Peyer's patch (tissue), 4 donors: ENCODE data around the gene MACROD2. TPM values are rescaled to one million over a fixed set of nuclear protein-coding genes. Genes with fewer than 3 reads are reported as not detected.

Source experiments
- DNase-seq, 3 donors: peaks; one replicate each; pipeline ENCODE4 v3.0.0-alpha.2; 2017 to 2019
- H3K27ac ChIP-seq, 4 donors: fragments of 200-600 bp; sonication (generic); one replicate each; pipeline ENCODE4 v1.5.1; 2016 to 2019
- H3K27me3 ChIP-seq, 2 donors: fragments of 200-600 bp; sonication (generic); one replicate each; pipeline ENCODE4 v1.5.1; 2019
- H3K36me3 ChIP-seq, 3 donors: fragments of 200-600 bp; sonication (generic); one replicate each; pipeline ENCODE4 v1.5.1; 2016 to 2019
- H3K4me1 ChIP-seq, 4 donors: fragments of 200-600 bp; sonication (generic); one replicate each; pipeline ENCODE4 v1.5.1; 2016 to 2019
- H3K4me3 ChIP-seq, 4 donors: fragments of 200-600 bp; sonication (generic); 1 replicate in 3 of 4; 2 replicates in 1 of 4; pipeline ENCODE4 v1.5.1; 2016 to 2019; ENCODE audit warnings: mild to moderate bottlenecking in 1 of 4
- H3K9me3 ChIP-seq, 4 donors: fragments of 200-600 bp; sonication (generic); one replicate each; pipeline ENCODE4 v1.5.1; 2016 to 2019; ENCODE audit warnings: mild to moderate bottlenecking in 1 of 4
- CTCF ChIP-seq, 6 experiments: fragments of 450-650 bp in 4 of 6; fragments of 200-600 bp in 2 of 6; sonication (generic) in 1 of 6; IDR thresholded peaks; one replicate each; pipeline ENCODE4 v1.5.1; 2017 to 2019; ENCODE audit warnings: antibody characterized with exemption in 6 of 6, mild to moderate bottlenecking in 3 of 6, moderate library complexity in 1 of 6
- POLR2A ChIP-seq, 2 donors: fragments of 450-650 bp; IDR thresholded peaks; one replicate each; pipeline ENCODE4 v1.5.1; 2017; ENCODE audit warnings: antibody characterized with exemption in 2 of 2, mild to moderate bottlenecking in 2 of 2, moderate library complexity in 2 of 2
- total RNA-seq, 4 donors: library from RNA; depleted of rRNA; stranded (reverse); fragments of >200 nt; gene quantifications; one replicate each; pipeline ENCODE4 v1.1.0, GENCODE V29; 2016

The MACROD2 gene
- total RNA-seq, 4 donors from 2014 or later = 2.5 to 10.7 (median 6.5) TPM

- Histone ChIP-seq H3K9me3 (no peaks in the 10 kb centered on the region), H3K36me3 (no peaks in the 10 kb centered on the region), H3K27me3 (no peaks in the 10 kb centered on the region), H3K4me3 (no peak overlapping the region), H3K4me1 (no peaks in the 10 kb centered on the region), H3K27ac (no peak overlapping the region)
- DNase-seq = no peak
- TF ChIP-seq CTCF (IDR thresholded peaks at IDR 0.05) (no peak), POLR2A (IDR thresholded peaks at IDR 0.05) (no peak)
Observed at GRCh38 chr20:15163632-15164031, 1168.3 kb downstream of the MACROD2 start.

- H3K4me3 ChIP-seq = no peak overlapping the region
- no peak for DNase-seq
- H3K4me1 ChIP-seq = no peaks in the 10 kb centered on the region
- H3K27me3 ChIP-seq = no peaks in the 10 kb centered on the region
- TF ChIP-seq POLR2A (IDR thresholded peaks at IDR 0.05) (no peak), CTCF (IDR thresholded peaks at IDR 0.05) (no peak)
- no peak overlapping the region for H3K27ac ChIP-seq
- H3K9me3 ChIP-seq = no peaks in the 10 kb centered on the region
- H3K36me3 ChIP-seq = no peaks in the 10 kb centered on the region
Observed at GRCh38 chr20:15164726-15165125, 1169.4 kb downstream of the MACROD2 start.

GRCh38 chr20:15166744-15167143 is 1171.4 kb downstream of the MACROD2 start:
- Histone ChIP-seq H3K4me3 (no peak overlapping the region), H3K27ac (no peak overlapping the region), H3K27me3 (no peaks in the 10 kb centered on the region), H3K9me3 (no peaks in the 10 kb centered on the region), H3K4me1 (no peaks in the 10 kb centered on the region), H3K36me3 (no peaks in the 10 kb centered on the region)
- no peak for DNase-seq
- TF ChIP-seq CTCF (IDR thresholded peaks at IDR 0.05) = no peak
- no peak for TF ChIP-seq POLR2A (IDR thresholded peaks at IDR 0.05)

GRCh38 chr20:15171016-15171415 is 1175.7 kb downstream of the MACROD2 start:
- Histone ChIP-seq H3K4me1 (no peaks in the 10 kb centered on the region), H3K27me3 (no peaks in the 10 kb centered on the region), H3K4me3 (no peak overlapping the region), H3K9me3 (no peaks in the 10 kb centered on the region), H3K27ac (no peak overlapping the region), H3K36me3 (no peaks in the 10 kb centered on the region)
- DNase-seq = no peak
- no peak for TF ChIP-seq CTCF (IDR thresholded peaks at IDR 0.05)
- no peak for TF ChIP-seq POLR2A (IDR thresholded peaks at IDR 0.05)

GRCh38 chr20:15176929-15177328 is 1181.6 kb downstream of the MACROD2 start:
- Histone ChIP-seq H3K9me3 (peaks cover 0 to 4% (median 0%) of the 10 kb centered on the region in 4 donors), H3K4me1 (no peaks in the 10 kb centered on the region), H3K27me3 (no peaks in the 10 kb centered on the region), H3K36me3 (no peaks in the 10 kb centered on the region), H3K4me3 (no peak overlapping the region), H3K27ac (no peak overlapping the region)
- TF ChIP-seq POLR2A (IDR thresholded peaks at IDR 0.05) = no peak
- no peak for TF ChIP-seq CTCF (IDR thresholded peaks at IDR 0.05)
- no peak for DNase-seq

- TF ChIP-seq POLR2A (IDR thresholded peaks at IDR 0.05) (no peak), CTCF (IDR thresholded peaks at IDR 0.05) (no peak)
- DNase-seq = no peak
- Histone ChIP-seq H3K9me3 (peaks cover 0 to 4% (median 0%) of the 10 kb centered on the region in 4 donors), H3K4me1 (no peaks in the 10 kb centered on the region), H3K4me3 (no peak overlapping the region), H3K27ac (no peak overlapping the region), H3K27me3 (no peaks in the 10 kb centered on the region), H3K36me3 (no peaks in the 10 kb centered on the region)
Observed at GRCh38 chr20:15178581-15178980, 1183.3 kb downstream of the MACROD2 start.
